HepG2 (cell line): ENCODE results near the gene JAG1. TPM values are rescaled to one million over a fixed set of nuclear protein-coding genes. Genes with fewer than 3 reads are reported as not detected.

Experiments
- ATAC-seq: fragments of 200-7000 bp; cut with Tn5 transposase; 3 replicates; pipeline ENCODE4 v1.9.1; 2020; ENCODE audit warnings: mild to moderate bottlenecking, moderate library complexity
- BruUV-seq: library from RNA; stranded (reverse); fragments of 400-500 nt; replicated peaks from 2 replicates; lab custom pipeline; 2021; lab: Mats Ljungman, UMichigan
- CTCF ChIA-PET: fragments of 300-600 bp; formaldehyde crosslinking; extraction: SDS; loops from one replicate; lab custom pipeline; 2021; ENCODE audit warnings: low total read pairs, inconsistent platforms, low intra/inter-chr PET ratio; lab: Yijun Ruan, JAX
- POLR2A ChIA-PET: fragments of 350-600 bp; sonication (Branson Sonifier 250); formaldehyde crosslinking; loops from one replicate; lab custom pipeline; 2020; ENCODE audit warnings: antibody characterized with exemption, inconsistent platforms; lab: Yijun Ruan, JAX
- DNase-seq: peaks from one replicate; pipeline ENCODE4 v3.0.0-alpha.2; 2015; ENCODE audit warnings: low spot score
- FAIRE-seq: peaks from 3 replicates; lab custom pipeline; 2011; peaks lifted over from hg19 to GRCh38; lab: Jason Lieb, UNC
- H2AFZ ChIP-seq: one replicate; pipeline ENCODE4 v1.6.1; 2011; ENCODE audit warnings: low read length, inconsistent platforms
- H3K27ac ChIP-seq: fragments of 300-600 bp; 3 replicates; pipeline ENCODE4 v1.8.0; 2011; ENCODE audit warnings: mixed run types, mild to moderate bottlenecking, mixed read lengths, low read length, inconsistent platforms; ENCODE audit not compliant: insufficient read depth; ENCODE audit errors: extremely low read length
- H3K27me3 ChIP-seq, 2 experiments: fragments of 200-600 bp in 1 of 2; 2 replicates in 1 of 2; 3 replicates in 1 of 2; pipeline versions ENCODE4 v1.6.0 to v1.8.0; 2011; ENCODE audit warnings: low read length in 2 of 2, mild to moderate bottlenecking in 2 of 2, moderate library complexity in 2 of 2, inconsistent platforms in 1 of 2; ENCODE audit not compliant: insufficient read depth in 2 of 2, control insufficient read depth in 1 of 2
- H3K36me3 ChIP-seq, 2 experiments: fragments of 200-600 bp in 1 of 2; replicated peaks in 1 of 2; 2 replicates in 1 of 2; 3 replicates in 1 of 2; pipeline versions ENCODE4 v1.5.1 to v1.8.0; 2011; ENCODE audit warnings: low read length in 2 of 2, inconsistent platforms in 1 of 2; ENCODE audit not compliant: insufficient read depth in 2 of 2, control insufficient read depth in 1 of 2
- H3K4me1 ChIP-seq: 2 replicates; pipeline ENCODE4 v1.5.1; 2012; ENCODE audit warnings: low read length, inconsistent platforms; ENCODE audit not compliant: insufficient read depth
- H3K4me2 ChIP-seq: 2 replicates; pipeline ENCODE4 v1.6.0; 2011; ENCODE audit warnings: low read depth, low read length, inconsistent platforms
- H3K4me3 ChIP-seq, 3 experiments: fragments of 200-600 bp in 1 of 3; sonication (generic), shearing (Covaris generic) in 1 of 3; replicated peaks in 1 of 3; 2 replicates each; pipeline ENCODE4 v1.5.1; 2011 to 2016; ENCODE audit warnings: low read length in 3 of 3, inconsistent platforms in 2 of 3, low read depth in 2 of 3, mild to moderate bottlenecking in 2 of 3, control low read depth in 1 of 3, mixed read lengths in 1 of 3; ENCODE audit not compliant: insufficient read depth in 1 of 3
- H3K79me2 ChIP-seq: one replicate; pipeline ENCODE4 v1.6.1; 2011; ENCODE audit warnings: low read length, inconsistent platforms; ENCODE audit not compliant: insufficient read depth
- H3K9ac ChIP-seq: 2 replicates; pipeline ENCODE4 v1.6.0; 2011; ENCODE audit warnings: mild to moderate bottlenecking, low read depth, low read length, inconsistent platforms; ENCODE audit not compliant: insufficient read depth
- H3K9me3 ChIP-seq: 2 replicates; pipeline ENCODE4 v1.5.1; 2012; ENCODE audit warnings: mild to moderate bottlenecking, low read length
- H4K20me1 ChIP-seq: 2 replicates; pipeline ENCODE4 v1.6.0; 2011; ENCODE audit warnings: inconsistent platforms, mild to moderate bottlenecking, low read length, moderate library complexity; ENCODE audit not compliant: insufficient read depth
- ATAD3A ChIP-seq: sonication (generic); formaldehyde crosslinking; IDR thresholded peaks from 2 replicates; pipeline ENCODE4 v1.4.0; 2020; ENCODE audit warnings: missing genetic modification reagents
- CHD2 ChIP-seq: IDR thresholded peaks from 2 replicates; pipeline ENCODE4 v1.6.1; 2011; ENCODE audit warnings: low read depth, low read length, improper control_type of control experiment
- JUND ChIP-seq: sonication (generic); formaldehyde crosslinking; IDR thresholded peaks from 2 replicates; pipeline ENCODE4 v1.8.0; 2022; ENCODE audit warnings: mild to moderate bottlenecking, missing genetic modification reagents
- PCBP1 ChIP-seq: fragments of 200-400 bp; formaldehyde crosslinking; IDR thresholded peaks from 2 replicates; pipeline ENCODE4 v1.6.1; 2017; ENCODE audit warnings: mild to moderate bottlenecking, low read depth, low read length, borderline replicate concordance
- SIX1 ChIP-seq: sonication (generic); formaldehyde crosslinking; IDR thresholded peaks from 2 replicates; pipeline ENCODE4 v1.4.0; 2020; ENCODE audit warnings: missing genetic modification reagents, borderline replicate concordance
- SNAPC2 ChIP-seq: sonication (generic); formaldehyde crosslinking; IDR thresholded peaks from 2 replicates; pipeline ENCODE4 v1.8.1; 2022; ENCODE audit warnings: mild to moderate bottlenecking, missing genetic modification reagents
- ZFYVE20 ChIP-seq: sonication (generic); formaldehyde crosslinking; IDR thresholded peaks from 2 replicates; pipeline ENCODE4 v1.8.0; 2023; ENCODE audit warnings: low read depth, mild to moderate bottlenecking, moderate library complexity, missing genetic modification reagents, borderline replicate concordance
- ZNF674 ChIP-seq: sonication (generic); formaldehyde crosslinking; IDR thresholded peaks from 2 replicates; pipeline ENCODE4 v1.5.0; 2020; ENCODE audit warnings: low read depth, mild to moderate bottlenecking, missing genetic modification reagents
- WGBS: methylation state at CpG from one replicate; pipeline ENCODE4 v1.1.6; 2017; ENCODE audit warnings: low lambda C conversion rate; 5-methylcytosine and 5-hydroxymethylcytosine counted together
- in situ Hi-C: cut with HindIII; loops from 2 replicates; pipeline ENCODE4 v1.10.0; 2017; ENCODE audit warnings: low pct_unique_long_range_greater_than_20kb; ENCODE audit not compliant: extremely low pct_ligation_motif_present
- intact Hi-C: fragments of 100-400 bp; cut with micrococcal nuclease; formaldehyde crosslinking; loops from one replicate; pipeline ENCODE4 v1.10.0; 2022; ENCODE audit not compliant: unreplicated experiment
- polyA plus RNA-seq, 8 experiments: library from polyadenylated mRNA; depleted of rRNA in 3 of 8; stranded (reverse) in 7 of 8; unstranded in 1 of 8; fragments of >200 nt; fragmentation: Illumina TruSeq in 4 of 8; extraction: Trizol in 4 of 8; gene quantifications; 2 replicates each; pipeline versions ENCODE4 v1.2.1 to v1.2.3, GENCODE V29; 2011 to 2016; ENCODE audit warnings: low read depth in 4 of 8, missing spikeins in 1 of 8, mixed read lengths in 1 of 8; ENCODE audit not compliant: insufficient read depth in 1 of 8
- total RNA-seq, 5 experiments: library from RNA; depleted of rRNA; stranded (reverse); fragments of >200 nt; fragmentation: Illumina TruSeq; extraction: Trizol; gene quantifications; 2 replicates each; pipeline ENCODE4 v1.2.3, GENCODE V29; 2016; ENCODE audit warnings: low read depth in 1 of 5
- TF ChIP-seq, protein P1 (sequence below): sonication (generic); formaldehyde crosslinking; conservative IDR thresholded peaks from 2 replicates; pipeline ENCODE4 v1.4.0; 2020; ENCODE audit warnings: missing genetic modification reagents
- TF ChIP-seq, protein P2 (sequence below): sonication (generic); formaldehyde crosslinking; IDR thresholded peaks from one replicate; pipeline ENCODE4 v1.5.1; 2020; ENCODE audit warnings: mild to moderate bottlenecking, missing genetic modification reagents; ENCODE audit errors: not compliant biosample characterization

JAG1 gene
- total and polyA plus RNA-seq, 2 of the 13 experiments (the other 11 are each of a cell fraction or from before 2014, with no cell fraction given) = 47.1 to 56.3 TPM

- H3K36me3 ChIP-seq = peaks cover 6 to 10% of the 10 kb centered on the region in 2 experiments
- no peak overlapping the region for H3K27ac ChIP-seq
- FAIRE-seq (no peak), DNase-seq (no peak), ATAC-seq (no peak; the same call in 2 of the 3 replicates)
- H2AFZ ChIP-seq = no peak overlapping the region
- 89% methylated on average over 5 of the region's 5 CpGs for WGBS
- H3K79me2 ChIP-seq = no peaks in the 10 kb centered on the region
- CTCF ChIA-PET = interaction anchor here (1.9 kb wide), 1 partner anchor 81 kb away, joined by 6 read pairs; no protein-coding TSS in a partner anchor
- H4K20me1 ChIP-seq = no peaks in the 10 kb centered on the region
- H3K9me3 ChIP-seq = no peaks in the 10 kb centered on the region
- POLR2A ChIA-PET = no interaction called here
- H3K4me2 ChIP-seq = no peak overlapping the region
- no peak overlapping the region for H3K9ac ChIP-seq
- TF ChIP-seq ATAD3A = no peak
- no peak for TF ChIP-seq JUND
- TF ChIP-seq, protein P1, sequence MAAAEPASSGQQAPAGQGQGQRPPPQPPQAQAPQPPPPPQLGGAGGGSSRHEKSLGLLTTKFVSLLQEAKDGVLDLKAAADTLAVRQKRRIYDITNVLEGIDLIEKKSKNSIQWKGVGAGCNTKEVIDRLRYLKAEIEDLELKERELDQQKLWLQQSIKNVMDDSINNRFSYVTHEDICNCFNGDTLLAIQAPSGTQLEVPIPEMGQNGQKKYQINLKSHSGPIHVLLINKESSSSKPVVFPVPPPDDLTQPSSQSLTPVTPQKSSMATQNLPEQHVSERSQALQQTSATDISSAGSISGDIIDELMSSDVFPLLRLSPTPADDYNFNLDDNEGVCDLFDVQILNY (CRISPR knock-in tag) = no peak
- no peak for TF ChIP-seq ZFYVE20 (CRISPR knock-in tag)
- no peak for TF ChIP-seq PCBP1
- TF ChIP-seq, protein P2, sequence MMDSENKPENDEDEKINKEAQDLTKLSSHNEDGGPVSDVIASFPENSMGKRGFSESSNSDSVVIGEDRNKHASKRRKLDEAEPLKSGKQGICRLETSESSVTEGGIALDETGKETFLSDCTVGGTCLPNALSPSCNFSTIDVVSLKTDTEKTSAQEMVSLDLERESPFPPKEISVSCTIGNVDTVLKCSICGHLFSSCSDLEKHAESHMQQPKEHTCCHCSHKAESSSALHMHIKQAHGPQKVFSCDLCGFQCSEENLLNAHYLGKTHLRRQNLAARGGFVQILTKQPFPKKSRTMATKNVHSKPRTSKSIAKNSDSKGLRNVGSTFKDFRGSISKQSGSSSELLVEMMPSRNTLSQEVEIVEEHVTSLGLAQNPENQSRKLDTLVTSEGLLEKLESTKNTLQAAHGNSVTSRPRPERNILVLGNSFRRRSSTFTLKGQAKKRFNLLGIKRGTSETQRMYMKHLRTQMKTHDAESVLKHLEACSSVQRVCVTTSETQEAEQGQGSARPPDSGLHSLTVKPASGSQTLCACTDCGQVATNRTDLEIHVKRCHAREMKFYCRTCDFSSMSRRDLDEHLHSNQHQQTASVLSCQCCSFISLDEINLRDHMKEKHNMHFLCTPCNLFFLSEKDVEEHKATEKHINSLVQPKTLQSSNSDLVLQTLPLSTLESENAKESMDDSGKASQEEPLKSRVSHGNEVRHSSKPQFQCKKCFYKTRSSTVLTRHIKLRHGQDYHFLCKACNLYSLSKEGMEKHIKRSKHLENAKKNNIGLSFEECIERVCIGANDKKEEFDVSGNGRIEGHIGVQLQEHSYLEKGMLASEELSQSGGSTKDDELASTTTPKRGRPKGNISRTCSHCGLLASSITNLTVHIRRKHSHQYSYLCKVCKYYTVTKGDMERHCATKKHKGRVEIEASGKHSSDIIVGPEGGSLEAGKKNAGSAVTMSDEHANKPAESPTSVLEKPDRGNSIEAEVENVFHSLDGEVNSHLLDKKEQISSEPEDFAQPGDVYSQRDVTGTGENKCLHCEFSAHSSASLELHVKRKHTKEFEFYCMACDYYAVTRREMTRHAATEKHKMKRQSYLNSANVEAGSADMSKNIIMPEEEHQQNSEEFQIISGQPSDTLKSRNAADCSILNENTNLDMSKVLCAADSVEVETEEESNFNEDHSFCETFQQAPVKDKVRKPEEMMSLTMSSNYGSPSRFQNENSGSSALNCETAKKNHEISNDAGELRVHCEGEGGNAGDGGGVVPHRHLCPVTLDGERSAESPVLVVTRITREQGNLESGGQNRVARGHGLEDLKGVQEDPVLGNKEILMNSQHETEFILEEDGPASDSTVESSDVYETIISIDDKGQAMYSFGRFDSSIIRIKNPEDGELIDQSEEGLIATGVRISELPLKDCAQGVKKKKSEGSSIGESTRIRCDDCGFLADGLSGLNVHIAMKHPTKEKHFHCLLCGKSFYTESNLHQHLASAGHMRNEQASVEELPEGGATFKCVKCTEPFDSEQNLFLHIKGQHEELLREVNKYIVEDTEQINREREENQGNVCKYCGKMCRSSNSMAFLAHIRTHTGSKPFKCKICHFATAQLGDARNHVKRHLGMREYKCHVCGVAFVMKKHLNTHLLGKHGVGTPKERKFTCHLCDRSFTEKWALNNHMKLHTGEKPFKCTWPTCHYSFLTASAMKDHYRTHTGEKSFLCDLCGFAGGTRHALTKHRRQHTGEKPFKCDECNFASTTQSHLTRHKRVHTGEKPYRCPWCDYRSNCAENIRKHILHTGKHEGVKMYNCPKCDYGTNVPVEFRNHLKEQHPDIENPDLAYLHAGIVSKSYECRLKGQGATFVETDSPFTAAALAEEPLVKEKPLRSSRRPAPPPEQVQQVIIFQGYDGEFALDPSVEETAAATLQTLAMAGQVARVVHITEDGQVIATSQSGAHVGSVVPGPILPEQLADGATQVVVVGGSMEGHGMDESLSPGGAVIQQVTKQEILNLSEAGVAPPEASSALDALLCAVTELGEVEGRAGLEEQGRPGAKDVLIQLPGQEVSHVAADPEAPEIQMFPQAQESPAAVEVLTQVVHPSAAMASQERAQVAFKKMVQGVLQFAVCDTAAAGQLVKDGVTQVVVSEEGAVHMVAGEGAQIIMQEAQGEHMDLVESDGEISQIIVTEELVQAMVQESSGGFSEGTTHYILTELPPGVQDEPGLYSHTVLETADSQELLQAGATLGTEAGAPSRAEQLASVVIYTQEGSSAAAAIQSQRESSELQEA = no peak
- no peak for TF ChIP-seq SIX1 (CRISPR knock-in tag)
- no peak for TF ChIP-seq ZNF674 (CRISPR knock-in tag)
- TF ChIP-seq SNAPC2 (CRISPR knock-in tag) = no peak
- TF ChIP-seq CHD2 = no peak
- in situ Hi-C loops = no loop called here
- intact Hi-C loops = loop anchor here (10.0 kb wide), 1 partner anchor 199 kb away; the partner anchor contains the start of genes MKKS and SLX4IP
- no peaks in the 10 kb centered on the region for H3K4me1 ChIP-seq
- no peaks in the 10 kb centered on the region for H3K27me3 ChIP-seq
- H3K4me3 ChIP-seq = no peak overlapping the region
- no TSS peak for BruUV-seq
These were observed 39.6 kb downstream of the JAG1 start for GRCh38 chr20:10634211-10634610.
